HG02970 (cell line): ENCODE data around the gene AP3D1.
"Not testable (repeated sequence)": the region's sequence is repeated elsewhere in the genome, so short reads cannot be mapped to it uniquely, and the experiment has no call there.

Experiments used
- ATAC-seq: cut with Tn5 transposase; IDR thresholded peaks from one replicate; pipeline ENCODE4 v1.9.1; 2021; ENCODE audit warnings: mild to moderate bottlenecking, moderate library complexity, moderate number of reproducible peaks; ENCODE audit not compliant: unreplicated experiment, low FRiP score

The AP3D1 gene

DNA sequence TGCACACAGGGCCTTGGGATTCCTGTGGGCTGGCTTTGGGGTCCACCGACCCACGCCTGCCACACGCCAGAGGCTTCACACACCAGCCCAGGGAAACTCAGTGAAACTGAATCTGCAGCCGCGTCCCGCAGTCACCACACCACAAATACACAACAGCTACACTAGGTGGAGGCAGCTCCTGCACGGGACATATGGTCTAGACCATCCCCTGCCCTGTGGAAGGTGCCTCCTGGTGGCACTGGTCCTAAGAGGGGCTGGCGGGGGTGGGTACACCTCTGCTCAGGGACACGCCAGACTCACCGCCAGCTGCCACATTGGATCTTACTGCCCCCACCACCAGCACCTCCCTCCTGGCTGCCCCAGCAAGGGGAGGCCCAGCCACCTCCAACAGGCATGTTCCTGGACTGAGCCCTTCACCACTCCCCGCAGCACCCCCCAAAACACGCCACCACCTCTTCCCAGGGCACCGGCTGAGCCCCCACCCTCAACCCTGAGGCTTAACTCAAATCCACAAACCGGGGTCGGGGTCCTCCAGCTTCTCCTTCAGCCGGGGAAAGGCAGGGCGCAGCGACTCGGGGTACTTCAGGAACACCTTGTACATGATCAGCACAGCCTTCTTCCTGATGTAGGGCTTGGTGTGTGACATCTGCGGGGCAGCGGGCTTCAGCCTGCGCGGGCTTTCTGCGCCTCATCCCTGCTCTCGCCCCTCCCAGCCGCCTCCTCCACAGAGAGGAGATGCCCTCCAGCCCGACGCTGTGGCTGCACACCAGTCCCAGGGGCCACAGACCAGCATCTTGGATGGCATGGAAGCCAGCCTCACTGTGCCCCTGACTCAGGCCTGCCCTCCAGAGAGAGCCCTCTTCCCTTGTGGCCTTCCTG, 21.2 kb downstream of the AP3D1 start:
- ATAC-seq, result no peak

DNA sequence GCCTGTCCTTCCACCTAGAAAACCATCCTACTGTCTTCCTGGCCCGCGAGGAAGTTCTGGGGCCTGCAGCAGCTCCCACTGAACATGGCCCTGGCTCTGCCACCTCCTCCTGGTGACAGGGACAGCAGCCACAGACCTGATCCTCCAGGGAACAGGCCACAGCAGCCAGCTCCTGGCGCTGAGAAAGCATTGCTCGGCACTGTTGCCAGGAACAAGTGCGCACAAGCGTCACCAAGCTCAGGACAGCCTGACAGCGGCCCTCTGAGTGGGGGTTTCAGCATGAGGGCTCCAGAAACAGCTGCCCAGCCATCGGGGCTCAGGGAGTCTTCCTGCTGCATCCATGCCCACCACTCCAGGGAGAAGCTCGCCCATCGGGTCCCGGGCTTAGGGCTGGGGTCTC, 21.9 kb downstream of the AP3D1 start:
- ATAC-seq, result no peak

DNA sequence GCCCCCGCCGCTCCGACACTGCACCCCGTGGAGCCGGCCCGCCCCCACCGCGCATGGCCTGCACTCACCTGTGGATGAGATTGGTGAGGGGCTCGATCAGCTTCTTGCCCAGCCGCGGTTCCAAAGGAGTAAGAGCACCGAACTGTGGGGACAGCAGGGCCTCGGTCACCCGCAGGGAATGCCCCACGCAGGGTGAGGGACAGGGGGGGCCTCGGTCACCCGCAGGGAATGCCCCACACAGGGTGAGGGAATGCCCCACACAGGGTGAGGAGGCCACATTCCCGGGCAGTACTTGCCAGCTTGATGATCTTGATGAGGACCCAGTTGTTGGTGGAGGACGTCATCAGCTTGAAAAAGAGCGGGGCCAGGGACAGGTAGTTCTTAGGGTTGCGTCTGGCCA, 22.3 kb downstream of the AP3D1 start:
- ATAC-seq, result no peak

DNA sequence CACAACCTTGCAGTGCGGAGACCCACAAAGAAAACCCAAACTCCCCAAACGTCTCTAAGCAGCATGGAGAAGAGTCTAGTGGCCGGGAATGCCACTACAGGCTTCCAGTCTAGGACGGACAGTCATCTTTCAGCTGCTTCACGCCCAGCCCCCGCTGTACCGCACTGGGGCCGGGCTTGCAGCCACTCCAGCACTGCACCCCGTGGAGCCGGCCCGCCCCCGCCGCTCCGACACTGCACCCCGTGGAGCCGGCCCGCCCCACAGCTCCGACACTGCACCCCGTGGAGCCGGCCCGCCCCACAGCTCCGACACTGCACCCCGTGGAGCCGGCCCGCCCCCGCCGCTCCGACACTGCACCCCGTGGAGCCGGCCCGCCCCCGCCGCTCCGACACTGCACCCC, 23.1 kb downstream of the AP3D1 start:
- not testable (repeated sequence) for ATAC-seq

DNA sequence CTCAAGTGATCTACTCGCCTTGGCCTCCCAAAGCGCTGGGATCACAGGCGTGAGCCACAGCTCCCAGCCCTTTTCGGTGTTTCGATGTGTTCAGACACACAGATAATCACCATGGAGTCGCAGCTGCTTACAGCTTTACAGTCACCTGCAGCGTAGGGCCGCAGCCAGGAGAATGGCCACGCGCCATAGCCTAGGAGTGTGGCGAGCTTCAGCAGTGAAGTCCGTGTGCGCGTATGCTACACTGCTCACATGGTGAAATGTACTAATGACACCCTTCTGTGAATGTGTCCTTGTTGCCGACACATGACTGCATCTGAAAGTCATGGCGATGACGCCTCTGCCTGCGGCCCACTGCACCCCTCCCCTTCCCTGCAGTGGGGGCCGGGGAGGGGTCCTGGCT, 23.6 kb downstream of the AP3D1 start:
- ATAC-seq, result no peak

DNA sequence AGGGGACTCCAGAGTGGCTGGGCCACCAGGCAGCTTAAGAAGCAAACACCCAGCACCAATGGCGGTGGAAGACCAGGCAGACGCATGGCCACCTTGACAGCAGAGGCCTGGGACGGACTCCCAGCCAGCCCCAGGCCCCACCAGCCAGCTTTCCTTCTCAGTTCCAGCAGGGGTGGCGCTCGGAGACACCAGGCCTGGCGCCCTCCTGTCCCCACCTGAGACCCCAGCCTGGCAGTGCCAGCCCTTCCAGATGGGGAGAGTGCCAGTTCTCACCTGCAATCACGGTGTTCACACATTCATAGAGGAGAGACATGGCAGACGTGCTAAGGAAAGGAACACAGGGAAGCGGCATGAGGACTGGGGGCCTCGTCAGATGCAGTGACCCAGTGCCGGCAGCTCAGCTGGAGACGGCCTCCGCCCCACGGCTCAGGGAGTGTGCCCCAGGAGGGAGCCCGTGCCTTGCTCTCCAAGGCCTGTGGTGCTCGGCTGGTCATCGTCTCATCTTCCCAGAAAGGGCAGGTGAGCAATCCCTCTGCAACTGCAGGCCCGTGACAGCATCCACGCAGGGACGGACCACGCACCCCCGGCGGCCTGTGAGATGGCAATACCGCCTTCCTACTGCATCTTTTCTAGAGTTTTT, 24.4 kb downstream of the AP3D1 start:
- no peak for ATAC-seq

DNA sequence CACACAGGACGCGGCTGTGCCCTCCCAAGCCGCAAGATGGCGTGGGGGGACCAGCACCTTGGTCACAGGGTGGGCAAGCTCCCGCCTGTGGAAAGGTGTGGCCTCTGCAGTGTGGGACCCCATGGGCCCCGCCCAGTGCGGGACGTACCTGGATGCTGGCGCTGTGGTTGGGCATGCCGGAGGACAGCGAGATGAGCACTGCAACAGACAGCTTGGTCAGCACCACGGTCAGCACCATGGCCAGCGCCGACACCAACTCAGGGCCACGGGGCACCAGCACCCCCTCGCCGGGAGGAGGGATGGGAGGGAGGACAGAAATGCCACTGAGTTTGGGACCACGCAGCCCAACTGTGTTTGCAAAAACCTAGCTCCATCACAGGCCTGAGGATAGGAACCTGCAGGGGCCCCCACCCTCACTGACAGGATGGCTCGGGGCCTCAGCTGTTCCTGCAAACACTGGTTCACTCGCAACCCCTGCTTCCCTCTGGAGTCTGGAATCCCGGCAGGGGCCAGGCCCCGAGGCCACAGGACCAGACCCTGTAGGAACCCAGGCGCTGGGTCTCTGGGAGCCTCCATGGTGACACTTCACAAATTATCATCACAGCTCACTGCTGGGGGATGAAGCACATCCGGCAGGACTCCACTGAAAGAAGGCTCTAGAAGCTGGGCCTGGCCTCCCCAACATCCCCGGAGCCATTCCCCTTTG, 27.5 kb downstream of the AP3D1 start:
- ATAC-seq, result no peak

DNA sequence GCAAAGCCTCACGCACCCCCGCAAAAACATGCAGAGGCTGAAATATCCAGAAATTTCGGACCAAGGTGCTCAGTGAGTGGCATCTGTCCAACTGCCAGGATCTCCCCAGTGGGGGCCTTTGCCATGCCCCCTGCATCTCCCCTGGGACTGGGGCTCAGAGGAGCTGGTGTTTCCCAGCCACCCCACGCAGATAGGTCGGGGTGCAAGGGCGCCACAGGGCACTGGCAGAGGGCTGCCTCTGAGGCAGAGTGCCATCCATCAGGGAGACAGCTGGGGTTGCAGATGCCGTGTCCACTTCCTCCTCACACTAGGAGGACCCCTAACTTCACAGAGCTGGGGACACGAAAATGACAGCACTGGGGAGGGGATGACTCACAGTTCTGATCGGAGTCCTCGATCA, 28.4 kb downstream of the AP3D1 start:
- no peak for ATAC-seq

DNA sequence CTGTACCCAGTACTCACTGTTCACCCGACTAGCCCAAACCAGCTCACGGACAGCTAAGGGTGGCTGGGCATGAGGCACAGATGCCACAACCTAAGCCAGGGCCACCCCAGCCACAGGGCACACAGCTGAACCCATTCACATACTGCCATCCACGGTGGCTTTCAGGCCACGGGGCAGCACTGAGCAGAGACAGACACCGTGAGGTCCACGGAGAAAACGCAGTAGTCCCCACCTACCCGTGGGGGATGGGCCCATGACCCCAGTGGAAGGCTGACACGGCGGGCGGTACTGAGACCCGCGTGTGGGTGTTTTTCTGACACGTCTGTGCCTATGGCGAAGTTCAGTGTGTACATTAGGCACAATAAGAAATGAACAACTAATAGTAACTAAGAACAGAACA, 29.1 kb downstream of the AP3D1 start:
- no peak for ATAC-seq

DNA sequence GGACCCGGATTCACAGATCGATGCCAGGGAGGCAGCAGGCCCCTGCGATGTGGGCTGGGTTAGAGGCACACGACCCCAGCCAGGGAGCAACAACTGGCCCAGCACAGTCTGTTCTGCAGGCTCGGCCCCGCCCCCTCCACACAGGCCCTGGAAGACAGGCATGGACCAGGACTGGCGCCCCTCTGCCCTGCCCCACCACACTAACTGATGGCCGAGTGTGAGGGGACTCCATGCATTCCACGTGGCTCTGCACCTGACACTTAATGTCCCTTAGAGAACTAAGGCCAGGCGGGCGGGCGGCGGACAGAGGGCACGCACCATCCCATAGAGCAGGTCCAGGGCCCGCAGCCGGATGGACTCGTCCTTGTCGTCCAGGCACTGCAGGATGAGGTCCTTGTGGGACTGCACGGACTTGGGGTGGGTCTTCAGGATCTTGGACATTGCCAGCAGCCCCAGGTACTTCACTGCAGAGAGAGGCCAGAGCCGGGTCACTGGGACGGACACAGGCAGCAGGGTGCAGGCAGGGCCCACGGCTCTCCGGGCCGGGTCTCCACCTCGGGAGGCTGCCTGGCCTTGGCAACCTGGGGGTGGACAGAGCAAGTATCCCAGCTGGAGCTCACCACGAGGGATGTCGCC, 29.8 kb downstream of the AP3D1 start:
- no peak for ATAC-seq

DNA sequence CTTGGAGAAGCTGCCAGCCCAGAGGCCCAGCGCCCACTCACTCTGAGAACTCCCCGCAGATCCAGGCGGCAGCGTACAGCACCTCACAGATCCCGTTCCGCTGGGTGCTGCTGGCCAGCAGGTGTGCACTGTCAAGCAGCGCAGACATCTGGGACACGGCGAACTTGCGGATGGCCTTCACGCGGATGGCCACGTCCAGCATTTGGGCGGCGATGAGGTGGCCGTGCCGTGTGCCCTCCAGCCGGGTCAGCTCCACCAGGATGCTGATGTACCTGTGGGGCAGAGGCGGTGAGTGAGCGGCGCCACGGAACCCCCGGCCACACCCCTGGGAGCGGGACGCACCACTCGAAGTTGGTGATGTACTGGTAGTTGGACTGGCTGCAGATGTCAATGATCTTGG, 30.5 kb downstream of the AP3D1 start:
- no peak for ATAC-seq

DNA sequence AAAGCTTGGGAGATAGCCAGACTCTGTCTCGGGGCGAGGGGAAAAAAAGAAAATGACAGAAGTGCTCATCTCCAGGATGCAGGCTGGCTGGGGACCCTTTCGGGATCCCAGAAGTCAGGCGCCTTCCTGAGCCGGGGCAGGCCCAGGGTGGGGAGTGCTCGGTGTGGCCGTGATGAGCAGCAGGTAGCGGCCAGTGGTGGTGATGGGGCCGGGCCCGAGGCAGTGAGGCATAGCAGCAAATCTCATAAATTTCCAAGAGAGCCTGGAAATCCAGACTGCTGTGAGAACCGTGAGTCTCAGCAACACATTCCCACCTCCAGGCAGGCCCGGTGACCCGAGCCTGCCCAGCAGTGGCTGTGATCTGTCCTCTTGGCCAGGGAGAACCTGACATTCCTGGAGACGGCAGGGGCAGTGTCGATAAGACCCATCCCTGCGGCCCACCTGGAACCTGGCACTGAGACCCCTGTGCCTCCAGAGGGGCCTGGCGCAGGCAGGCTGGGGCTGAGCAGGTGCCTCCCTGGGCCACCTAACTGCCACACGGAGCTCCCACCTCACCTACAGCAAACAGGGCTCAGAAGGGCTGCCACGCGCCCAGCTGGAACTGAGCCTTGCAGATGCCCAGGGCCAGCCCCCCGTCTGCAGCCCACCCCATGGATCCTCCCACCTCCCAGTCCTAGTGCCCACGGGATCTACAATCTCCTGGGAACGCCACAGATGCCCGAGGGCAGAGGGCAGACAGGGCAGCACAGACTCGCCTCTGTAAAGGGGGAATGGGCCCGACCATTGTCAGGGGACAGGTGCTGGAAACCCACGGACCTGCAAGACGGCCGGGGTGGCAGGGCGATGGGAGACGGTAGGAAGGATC, 31.2 kb downstream of the AP3D1 start:
- no peak for ATAC-seq

DNA sequence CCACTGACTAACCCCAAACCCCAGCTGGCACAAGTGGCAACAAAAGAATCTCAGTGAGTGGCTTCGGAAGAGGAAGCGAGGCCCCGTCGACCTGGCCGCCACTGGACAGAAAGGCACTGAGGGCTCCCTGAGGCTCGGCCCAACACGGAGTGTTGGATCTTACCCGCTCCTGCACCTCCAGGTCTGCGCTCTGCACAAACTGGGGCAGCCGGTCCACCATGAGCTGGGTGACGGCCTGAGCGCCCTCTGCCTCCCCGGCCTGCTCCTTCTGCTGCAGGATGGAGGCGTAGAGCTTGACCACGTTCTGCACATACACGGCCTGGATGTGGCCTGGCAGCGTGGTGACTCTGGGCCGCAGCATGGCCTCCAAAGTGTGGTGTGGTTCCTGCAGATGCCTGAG, 32.9 kb downstream of the AP3D1 start:
- ATAC-seq, result no peak

DNA sequence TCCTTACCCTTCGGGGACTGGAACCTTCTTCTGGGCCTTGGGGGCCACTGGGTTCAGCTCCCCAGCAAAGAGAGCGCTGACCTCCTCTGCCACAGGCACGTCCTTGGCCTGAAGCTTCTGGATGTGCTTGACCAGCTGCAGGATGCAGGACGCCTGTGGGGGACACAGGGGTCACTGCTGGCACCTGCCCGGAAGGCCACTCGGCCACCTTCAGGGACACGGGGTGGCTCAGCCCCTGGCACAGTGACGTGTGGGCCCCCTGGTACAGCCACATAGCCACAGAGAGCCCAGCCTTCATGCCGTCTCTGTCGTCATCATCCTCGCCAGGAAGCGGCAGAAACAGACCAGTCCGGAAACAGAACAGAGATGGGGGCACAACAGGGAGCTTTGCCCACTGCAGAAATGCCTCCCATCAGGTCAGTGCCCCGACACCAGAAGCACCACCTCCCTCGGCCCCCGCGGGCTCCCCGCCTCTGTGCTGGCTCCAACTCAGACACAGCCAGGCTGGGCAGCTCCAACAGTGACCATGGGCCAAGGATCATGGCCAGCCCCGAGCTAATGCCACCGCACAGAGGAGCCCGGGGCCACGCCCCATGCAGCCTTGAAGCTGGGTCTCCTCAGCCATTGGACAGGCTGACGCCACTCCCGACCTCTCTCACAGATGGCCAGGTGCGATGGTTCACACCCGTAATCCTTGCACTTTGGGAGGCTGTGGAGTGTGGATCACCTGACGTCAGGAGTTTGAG, 34.0 kb downstream of the AP3D1 start:
- no peak for ATAC-seq

DNA sequence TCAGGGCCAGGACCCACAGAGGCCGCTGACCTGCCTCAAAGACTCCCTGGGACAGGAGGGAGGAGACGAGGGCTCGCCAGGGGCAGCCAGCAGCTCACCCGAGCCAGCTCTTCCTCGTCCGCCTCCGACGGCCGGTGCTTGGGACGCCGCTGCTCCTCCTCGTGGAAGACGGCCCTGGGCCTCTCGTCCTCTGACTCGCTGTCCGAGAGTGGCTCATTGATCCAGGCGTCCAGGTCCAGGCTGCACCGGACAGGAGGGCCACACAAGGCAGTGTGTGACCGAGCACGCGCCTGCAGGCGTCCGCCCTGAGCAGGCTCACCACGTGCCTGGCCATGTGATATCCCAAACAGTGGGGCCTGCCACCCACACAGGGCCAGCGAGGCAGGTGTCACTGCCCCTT, 34.9 kb downstream of the AP3D1 start:
- ATAC-seq, result no peak

DNA sequence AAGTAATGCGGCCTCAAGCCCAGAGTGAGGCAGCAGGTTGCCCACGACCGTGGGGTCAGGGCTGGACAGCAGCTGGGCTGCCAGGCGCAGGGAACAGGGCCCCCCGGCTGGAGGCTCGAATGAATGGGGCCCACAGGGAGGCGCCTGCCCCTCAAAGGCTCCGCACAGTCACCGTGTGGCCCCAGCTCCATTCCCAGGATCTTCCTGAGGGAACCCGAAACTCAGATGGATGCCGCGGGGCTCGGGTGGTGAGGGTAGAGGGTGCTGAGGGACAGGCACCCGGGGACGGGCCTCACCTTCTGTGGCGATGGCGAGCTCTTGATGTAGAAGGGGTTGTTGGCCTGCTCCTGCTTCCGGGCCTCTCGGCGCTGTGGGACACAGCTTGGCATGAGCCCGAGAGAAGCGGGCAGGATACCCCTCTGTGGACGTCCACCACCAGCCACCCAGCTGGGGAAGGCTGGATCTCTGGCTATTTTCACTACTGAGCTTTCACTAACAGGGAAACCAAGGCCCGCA, 35.4 kb downstream of the AP3D1 start:
- no peak for ATAC-seq

DNA sequence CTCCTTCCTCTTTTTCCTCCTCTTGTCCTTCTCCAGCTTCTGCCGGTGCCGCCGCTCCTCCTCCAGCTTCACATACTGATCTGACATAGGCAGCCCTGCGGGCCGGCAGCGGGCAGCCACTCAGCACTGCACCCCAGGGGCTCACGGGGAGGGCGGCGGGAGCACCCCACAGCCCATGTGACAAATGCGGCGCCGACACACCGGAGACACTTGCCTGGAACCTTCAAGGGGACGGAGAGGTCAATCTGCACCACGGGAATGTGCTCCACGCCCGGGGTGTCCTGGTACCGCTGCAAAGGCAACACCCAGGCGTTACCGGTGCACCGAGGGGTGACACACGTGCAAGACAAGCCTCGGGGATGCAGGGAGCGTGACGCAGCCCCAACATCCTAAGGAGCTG, 36.0 kb downstream of the AP3D1 start:
- ATAC-seq, result no peak

DNA sequence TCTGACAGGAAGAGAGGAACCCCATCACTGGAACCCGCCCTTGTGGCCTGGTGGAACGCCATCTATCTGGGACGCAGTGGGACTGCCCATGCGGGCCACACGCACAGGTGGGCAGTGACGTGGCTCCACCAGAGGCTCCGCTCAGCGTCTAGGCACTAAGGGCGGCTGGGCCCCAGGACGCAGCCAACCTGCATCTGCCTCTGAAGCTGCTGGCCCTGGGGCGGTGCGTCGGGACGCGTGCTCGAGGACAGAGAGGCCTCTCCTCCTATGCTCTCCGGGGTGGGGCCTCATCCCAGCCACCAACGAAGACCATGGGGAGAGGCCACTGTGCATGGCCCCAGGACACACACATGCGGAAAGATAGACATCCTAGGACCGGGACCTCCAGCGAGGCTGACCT, 36.5 kb downstream of the AP3D1 start:
- no peak for ATAC-seq

DNA sequence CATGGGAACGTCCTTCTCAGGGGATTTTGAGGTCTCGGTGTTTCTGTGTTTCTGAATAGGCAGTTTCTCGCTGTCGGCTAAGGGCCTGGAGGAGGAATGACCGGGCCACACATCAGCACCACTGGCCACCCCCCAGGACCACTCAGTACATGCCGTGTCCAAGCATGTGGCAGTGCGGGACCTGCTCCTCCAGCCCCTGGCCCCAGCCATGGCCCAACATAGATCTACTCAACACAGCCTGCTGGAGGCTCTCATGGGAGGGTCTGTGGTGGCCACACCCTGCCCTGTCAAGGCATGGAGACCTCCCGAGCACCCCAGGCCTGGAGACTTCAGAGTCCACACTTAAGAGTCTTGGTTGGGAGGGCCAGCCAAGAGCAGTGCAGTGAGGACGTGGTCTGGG, 37.1 kb downstream of the AP3D1 start:
- no peak for ATAC-seq
